GM19023 (cell line): ENCODE measurements around the gene CDK16.

Experiments
- ATAC-seq: cut with Tn5 transposase; IDR thresholded peaks from one replicate; pipeline ENCODE4 v1.9.1; 2021; ENCODE audit warnings: mild to moderate bottlenecking, moderate library complexity; ENCODE audit not compliant: unreplicated experiment

The CDK16 gene

GRCh38 chrX:47226531-47227333 lies 8.3 kb downstream of the CDK16 start:
- no peak for ATAC-seq

GRCh38 chrX:47227334-47227583 lies 8.8 kb downstream of the CDK16 start:
- ATAC-seq, result no peak

DNA sequence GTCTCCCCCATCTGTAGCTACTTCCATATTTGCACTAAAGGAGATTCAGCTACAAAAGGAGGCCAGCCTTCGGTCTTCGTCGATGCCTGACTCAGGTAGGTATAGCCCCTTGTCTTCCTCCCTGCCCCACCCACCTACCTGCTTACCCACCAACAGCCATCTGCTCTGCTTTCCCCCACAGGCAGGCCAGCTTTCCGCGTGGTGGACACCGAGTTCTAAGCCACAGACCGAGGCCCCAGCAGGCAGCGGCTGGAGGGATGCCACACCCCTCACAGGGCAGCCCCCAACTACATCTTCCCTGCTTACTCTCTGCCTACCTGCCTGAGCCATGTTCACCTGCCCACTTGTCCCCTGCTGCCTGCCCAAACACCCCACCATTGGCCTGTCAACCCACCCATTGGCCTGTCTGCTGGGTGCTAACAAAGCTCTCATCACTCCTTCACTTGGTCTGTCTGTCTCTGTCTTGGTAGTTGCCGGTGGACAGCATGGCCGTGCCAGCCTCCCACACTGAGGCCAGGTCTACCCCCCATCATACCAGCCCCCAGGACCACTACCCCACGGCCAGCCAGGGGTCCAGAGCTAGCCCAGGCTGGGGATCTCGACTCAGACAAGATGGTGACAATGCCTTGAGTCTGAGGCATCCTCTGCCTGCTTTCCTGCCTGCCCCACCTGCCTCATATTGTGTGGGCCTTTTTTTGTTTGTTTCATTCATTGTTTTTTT lies 10.2 kb downstream of the CDK16 start:
- no peak for ATAC-seq

DNA sequence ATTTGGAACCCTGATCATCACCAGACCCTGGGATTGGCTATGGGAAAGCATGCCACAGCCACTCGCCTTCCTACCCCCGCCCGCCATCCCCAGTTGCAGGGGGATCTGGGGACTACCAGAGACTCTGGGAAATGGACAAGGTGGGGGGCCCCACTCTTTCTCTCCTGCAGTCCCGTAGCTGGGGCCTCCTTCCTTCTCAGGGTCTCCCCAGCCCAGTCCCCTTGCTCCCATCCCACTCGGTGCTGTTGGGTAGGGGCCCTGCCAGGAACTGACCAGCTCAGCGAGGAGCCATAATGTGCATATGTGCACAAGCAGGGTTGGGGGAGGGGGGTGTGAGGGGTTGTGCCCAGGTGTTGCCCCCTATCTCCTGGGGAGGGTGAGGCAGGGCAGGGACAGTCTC lies 10.9 kb downstream of the CDK16 start:
- no peak for ATAC-seq

DNA sequence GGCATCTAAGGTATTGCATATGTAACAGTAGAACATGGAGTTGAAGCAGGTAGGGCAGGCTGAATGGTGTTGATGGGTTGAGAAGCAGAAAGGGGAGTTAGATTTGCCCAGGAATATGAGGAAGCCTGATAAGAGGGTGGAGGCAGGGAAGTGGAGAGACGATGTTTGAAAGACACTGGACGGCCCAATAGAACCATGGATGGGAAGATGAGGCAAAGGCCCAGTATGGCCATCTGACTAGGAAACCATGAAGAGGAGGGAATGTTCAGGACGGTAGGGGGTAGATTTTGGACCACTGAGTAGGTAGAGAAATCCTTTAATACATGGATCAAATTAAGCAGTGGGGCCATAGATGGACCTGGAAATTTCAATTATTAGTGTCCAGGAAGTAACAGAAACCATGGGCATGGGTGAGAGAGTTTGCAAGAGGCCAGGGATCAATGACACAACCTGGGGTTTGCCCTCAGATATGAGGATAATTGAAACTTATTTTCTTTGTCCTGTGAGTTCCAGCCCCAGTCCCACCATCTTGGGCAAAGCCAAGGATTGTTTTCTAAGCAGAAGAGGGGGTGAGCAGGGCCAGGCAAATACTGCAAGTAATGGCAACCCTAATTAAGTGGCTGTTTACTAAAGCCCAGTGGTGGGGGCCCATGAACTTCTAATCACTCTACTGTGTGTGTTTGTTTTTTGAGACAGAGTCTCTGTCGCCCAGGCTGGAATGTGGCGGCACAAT lies 11.8 kb downstream of the CDK16 start:
- ATAC-seq, result no peak

- ATAC-seq, result no peak
Observed at GRCh38 chrX:47231167-47231566, 12.7 kb downstream of the CDK16 start.

DNA sequence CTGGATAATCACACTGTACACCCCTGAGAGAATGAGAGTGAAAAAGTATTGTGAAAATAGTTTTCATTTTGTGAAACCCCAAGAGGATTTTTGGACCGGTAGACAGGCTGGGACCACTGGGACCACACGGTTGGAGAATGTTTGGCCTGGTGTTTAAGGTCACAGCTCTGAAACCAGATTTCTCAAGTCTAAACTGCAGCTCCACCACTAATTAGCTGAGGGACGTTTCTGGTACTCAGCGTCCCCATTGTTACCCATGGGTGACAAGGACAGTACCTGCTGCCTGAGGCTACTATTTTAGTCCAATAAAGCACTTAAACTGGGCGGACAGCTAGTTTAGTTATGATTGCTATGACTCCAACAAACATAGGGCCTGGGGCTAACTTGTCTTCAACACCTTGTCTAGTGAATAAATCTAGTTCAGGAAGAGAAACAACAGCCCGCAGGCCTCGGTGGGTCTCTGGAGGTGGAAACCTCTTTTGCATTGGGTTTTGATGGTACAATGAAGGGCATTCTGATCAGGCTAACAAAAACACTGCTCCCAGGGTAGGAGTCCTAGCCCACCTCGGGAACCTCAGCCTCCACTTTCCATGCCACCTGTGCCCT lies 13.8 kb downstream of the CDK16 start:
- ATAC-seq, result no peak

- peak; percentile 19 for ATAC-seq
Observed at GRCh38 chrX:47232803-47233332, 14.4 kb downstream of the CDK16 start, which contains the start of gene USP11. TSS of gene USP11 (plus strand) at chrX:47233009. CDS start at chrX:47233044, 35 bp downstream.

- peak; percentile 82 for ATAC-seq
Observed at GRCh38 chrX:47233333-47234113, 15.0 kb downstream of the CDK16 start.

GRCh38 chrX:47234583-47234982 lies 16.1 kb downstream of the CDK16 start:
- no peak for ATAC-seq

DNA sequence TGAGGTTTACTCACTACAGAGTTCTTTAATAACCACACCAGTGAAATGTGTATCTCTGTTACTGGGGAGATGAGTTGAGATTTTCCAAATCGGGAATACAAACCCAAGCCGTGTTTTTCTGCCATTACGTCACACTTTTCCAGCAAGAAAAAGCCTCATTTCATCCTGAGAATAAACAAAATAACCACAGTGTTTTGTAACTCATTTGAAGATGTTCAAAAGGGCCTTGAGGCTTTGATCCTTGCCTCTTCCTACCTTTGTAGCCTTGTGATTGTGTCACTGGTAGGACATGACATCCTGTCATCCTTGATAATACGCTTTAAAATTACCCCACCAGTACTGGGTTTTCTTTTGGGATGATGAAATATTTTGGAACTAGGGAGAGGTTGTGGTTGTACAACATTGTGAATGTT lies 17.2 kb downstream of the CDK16 start:
- no peak for ATAC-seq

DNA sequence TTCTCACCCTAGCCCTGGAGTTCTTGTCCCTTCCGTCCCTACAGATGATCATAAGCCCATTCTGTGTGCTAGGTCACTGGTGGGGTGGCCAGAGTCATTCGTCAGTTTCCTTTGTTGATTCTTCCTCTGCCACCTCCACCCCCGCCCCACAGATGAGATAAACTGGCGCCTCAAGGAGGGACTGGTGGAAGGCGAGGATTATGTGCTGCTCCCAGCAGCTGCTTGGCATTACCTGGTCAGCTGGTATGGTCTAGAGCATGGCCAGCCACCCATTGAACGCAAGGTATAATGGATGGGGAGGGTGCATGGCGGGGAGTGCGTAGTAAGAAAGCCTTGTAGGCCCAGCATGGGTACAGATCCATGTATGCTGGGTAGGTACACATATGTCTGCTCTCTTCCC lies 20.7 kb downstream of the CDK16 start:
- no peak for ATAC-seq

DNA sequence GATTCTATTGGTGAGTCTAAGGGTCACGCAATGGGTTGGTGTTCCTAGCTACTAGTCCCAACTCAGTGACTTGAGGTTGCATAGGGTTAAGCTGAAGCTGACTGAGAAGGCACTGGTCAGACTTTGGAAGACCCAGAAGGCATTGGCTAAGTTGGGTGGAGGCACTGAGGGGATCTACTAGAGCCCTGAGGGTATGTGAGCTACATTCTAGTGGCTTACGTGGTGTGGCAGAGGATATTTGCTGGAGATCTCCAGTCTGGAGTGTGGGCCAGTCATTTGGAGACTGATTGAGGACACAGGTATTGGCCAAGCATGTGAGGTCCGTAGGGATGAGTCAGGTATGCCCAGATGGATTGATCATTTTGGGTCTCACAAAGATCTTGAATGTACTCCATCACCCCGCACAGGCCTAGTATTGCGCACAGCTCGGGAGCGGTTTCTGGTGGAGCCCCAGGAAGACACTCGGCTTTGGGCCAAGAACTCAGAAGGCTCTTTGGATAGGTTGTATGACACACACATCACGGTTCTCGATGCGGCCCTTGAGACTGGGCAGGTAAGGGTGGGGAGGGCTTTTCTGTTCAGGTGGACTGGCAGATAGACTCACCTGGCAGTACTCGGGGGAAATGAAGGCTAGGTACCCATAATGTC lies 21.5 kb downstream of the CDK16 start:
- no peak for ATAC-seq

- ATAC-seq, result no peak
Observed at GRCh38 chrX:47240619-47241018, 22.1 kb downstream of the CDK16 start.

GRCh38 chrX:47241201-47242011 lies 22.9 kb downstream of the CDK16 start:
- no peak for ATAC-seq

DNA sequence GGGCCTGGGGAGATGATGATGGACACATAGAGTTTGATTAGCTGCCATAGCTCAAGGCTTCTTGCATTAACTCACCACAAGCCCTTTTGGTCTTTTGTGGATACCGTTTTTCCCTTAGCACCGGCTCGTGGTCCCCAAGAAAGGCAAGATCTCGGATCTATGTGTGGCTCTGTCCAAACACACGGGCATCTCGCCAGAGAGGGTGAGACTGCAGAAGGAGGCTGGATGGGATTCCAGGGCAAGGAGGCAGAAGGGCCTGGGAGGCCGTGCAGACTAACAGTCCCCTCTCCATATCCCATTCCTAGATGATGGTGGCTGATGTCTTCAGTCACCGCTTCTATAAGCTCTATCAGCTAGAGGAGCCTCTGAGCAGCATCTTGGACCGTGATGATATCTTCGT lies 23.8 kb downstream of the CDK16 start:
- no peak for ATAC-seq

- ATAC-seq, result no peak
Observed at GRCh38 chrX:47243351-47243750, 24.9 kb downstream of the CDK16 start.

GRCh38 chrX:47244676-47245075 lies 26.2 kb downstream of the CDK16 start:
- ATAC-seq, result no peak

GRCh38 chrX:47245156-47245555 lies 26.7 kb downstream of the CDK16 start:
- ATAC-seq, result no peak
